Stimulated activated effector memory CD8-positive, alpha-beta T cell treated with anti-CD3 and anti-CD28 coated beads, Interleukin-12 subunit alpha, Interleukin-12 subunit beta, amount 100 ng/mL, for 72 hours (primary cell): Measurements from ENCODE around the gene SIKE1.

Source experiments
- ATAC-seq: fragments of 150-1000 bp; cut with Tn5 transposase; 2 replicates; pipeline ENCODE4 v1.10.0; 2021
- DNase-seq, 2 donors: peaks; one replicate each; pipeline ENCODE4 v3.0.0; 2021 to 2022; ENCODE audit warnings: low spot score in 2 of 2
- H3K27ac Mint-ChIP-seq: one replicate; pipeline ENCODE4 v1.8.0; 2022; ENCODE audit warnings: mild to moderate bottlenecking, mixed read lengths
- H3K36me3 Mint-ChIP-seq: one replicate; pipeline ENCODE4 v1.8.0; 2022; ENCODE audit warnings: mild to moderate bottlenecking, mixed read lengths
- H3K4me1 Mint-ChIP-seq: one replicate; pipeline ENCODE4 v1.8.0; 2022; ENCODE audit warnings: mixed read lengths
- H3K4me3 Mint-ChIP-seq: one replicate; pipeline ENCODE4 v1.8.0; 2022; ENCODE audit warnings: mild to moderate bottlenecking, mixed read lengths
- H3K9me3 Mint-ChIP-seq: one replicate; pipeline ENCODE4 v1.8.0; 2022; ENCODE audit warnings: mixed read lengths

The SIKE1 gene

GRCh38 chr1:114740331-114740730 is 40.2 kb downstream of the SIKE1 start:
- no peaks in the 10 kb centered on the region for H3K9me3 Mint-ChIP-seq
- H3K36me3 Mint-ChIP-seq: peaks cover 100% of the 10 kb centered on the region
- no peak for ATAC-seq
- no peak overlapping the region for H3K4me3 Mint-ChIP-seq
- H3K4me1 Mint-ChIP-seq: peaks cover 42% of the 10 kb centered on the region
- DNase-seq: no peak
- no peak overlapping the region for H3K27ac Mint-ChIP-seq

- Mint-ChIP-seq H3K4me1 (peaks cover 22% of the 10 kb centered on the region), H3K4me3 (no peak overlapping the region), H3K27ac (no peak overlapping the region), H3K9me3 (no peaks in the 10 kb centered on the region), H3K36me3 (peaks cover 100% of the 10 kb centered on the region)
- ATAC-seq: no peak
- no peak for DNase-seq
These were observed 43.1 kb downstream of the SIKE1 start for GRCh38 chr1:114737314-114737849.

- Mint-ChIP-seq H3K9me3 (no peaks in the 10 kb centered on the region), H3K27ac (no peak overlapping the region)
- no peak for ATAC-seq
These were observed 45.0 kb downstream of the SIKE1 start for GRCh38 chr1:114735479-114735878.

GRCh38 chr1:114729782-114730181 is 50.7 kb downstream of the SIKE1 start:
- H3K27ac Mint-ChIP-seq: no peak overlapping the region
- DNase-seq (no peak), ATAC-seq (no peak)
- no peaks in the 10 kb centered on the region for H3K9me3 Mint-ChIP-seq
- H3K4me3 Mint-ChIP-seq: no peak overlapping the region
- H3K36me3 Mint-ChIP-seq: peaks cover 100% of the 10 kb centered on the region
- no peaks in the 10 kb centered on the region for H3K4me1 Mint-ChIP-seq

More at GRCh38 chr1:114735479-114735878, 45.0 kb downstream of the SIKE1 start:
- Mint-ChIP-seq H3K4me3 (no peak overlapping the region), H3K4me1 (peaks cover 8% of the 10 kb centered on the region), H3K36me3 (peaks cover 100% of the 10 kb centered on the region)
- no peak for DNase-seq

GRCh38 chr1:114728553-114728952 is 51.9 kb downstream of the SIKE1 start:
- H3K4me1 Mint-ChIP-seq: peaks cover 8% of the 10 kb centered on the region
- H3K36me3 Mint-ChIP-seq: peaks cover 100% of the 10 kb centered on the region
- no peaks in the 10 kb centered on the region for H3K9me3 Mint-ChIP-seq
- no peak for DNase-seq
- no peak overlapping the region for H3K27ac Mint-ChIP-seq
- ATAC-seq: no peak
- H3K4me3 Mint-ChIP-seq: no peak overlapping the region

- no peak overlapping the region for H3K4me3 Mint-ChIP-seq
- DNase-seq (no peak), ATAC-seq (no peak)
- H3K9me3 Mint-ChIP-seq: no peaks in the 10 kb centered on the region
- peak overlapping the region; percentile 85 for H3K27ac Mint-ChIP-seq
- peaks cover 100% of the 10 kb centered on the region for H3K36me3 Mint-ChIP-seq
- H3K4me1 Mint-ChIP-seq: peaks cover 8% of the 10 kb centered on the region
These were observed 55.3 kb downstream of the SIKE1 start for GRCh38 chr1:114725230-114725629.

- Mint-ChIP-seq H3K27ac (peak overlapping the region; percentile 85), H3K9me3 (no peaks in the 10 kb centered on the region), H3K4me1 (peaks cover 13% of the 10 kb centered on the region), H3K36me3 (peaks cover 100% of the 10 kb centered on the region), H3K4me3 (no peak overlapping the region)
- DNase-seq (no peak), ATAC-seq (no peak)
These were observed 56.6 kb downstream of the SIKE1 start for GRCh38 chr1:114723915-114724314.

GRCh38 chr1:114723457-114723856 is 57.0 kb downstream of the SIKE1 start:
- peak overlapping the region; percentile 85 for H3K27ac Mint-ChIP-seq

GRCh38 chr1:114720492-114720891 is 60.0 kb downstream of the SIKE1 start:
- ATAC-seq: no peak
- DNase-seq: no peak
- Mint-ChIP-seq H3K4me1 (peaks cover 21% of the 10 kb centered on the region), H3K36me3 (peaks cover 100% of the 10 kb centered on the region), H3K27ac (peak overlapping the region; percentile 56), H3K9me3 (no peaks in the 10 kb centered on the region), H3K4me3 (no peak overlapping the region)

More at GRCh38 chr1:114723457-114723856, 57.0 kb downstream of the SIKE1 start:
- Mint-ChIP-seq H3K36me3 (peaks cover 100% of the 10 kb centered on the region), H3K4me1 (peaks cover 16% of the 10 kb centered on the region), H3K9me3 (no peaks in the 10 kb centered on the region), H3K4me3 (no peak overlapping the region)
- ATAC-seq (peak; percentile 58), DNase-seq (no peak)
